A673 (cell line): ENCODE data around the gene CHKB. TPM values are rescaled to one million over a fixed set of nuclear protein-coding genes. Genes with fewer than 3 reads are reported as not detected.
A peak's percentile ranks its signal among the peaks of the same experiment; 100 is the strongest.

Experiments used
- BruUV-seq: library from RNA; stranded (reverse); fragments of 400-500 nt; replicated peaks from 2 replicates; lab custom pipeline; 2021; lab: Mats Ljungman, UMichigan
- CTCF ChIA-PET: fragments of 300-600 bp; sonication (Branson Sonifier 250); formaldehyde crosslinking; loops from one replicate; lab custom pipeline; 2022; ENCODE audit warnings: antibody characterized with exemption; lab: Charles Lee
- POLR2A ChIA-PET: fragments of 300-600 bp; sonication (Branson Sonifier 250); formaldehyde crosslinking; loops from one replicate; lab custom pipeline; 2022; ENCODE audit warnings: antibody characterized with exemption; ENCODE audit not compliant: low non-redundant PET; lab: Charles Lee
- DNase-seq: peaks from one replicate; pipeline ENCODE4 v3.0.0-alpha.2; 2015; ENCODE audit warnings: low spot score
- H3K27ac ChIP-seq: fragments of 200-600 bp; sonication (generic); 2 replicates; pipeline ENCODE4 v1.5.1; 2016; ENCODE audit warnings: mixed run types, low read depth, mild to moderate bottlenecking, mixed read lengths, antibody characterized with exemption, low read length; ENCODE audit not compliant: poor library complexity, severe bottlenecking
- H3K27me3 ChIP-seq: fragments of 200-600 bp; sonication (generic); replicated peaks from 2 replicates; pipeline ENCODE4 v1.6.1; 2017; ENCODE audit warnings: mixed run types, low read depth, mild to moderate bottlenecking, mixed read lengths, antibody characterized with exemption, low read length; ENCODE audit not compliant: insufficient read depth, poor library complexity
- H3K36me3 ChIP-seq: fragments of 200-600 bp; sonication (generic); 2 replicates; pipeline ENCODE4 v1.6.1; 2016; ENCODE audit warnings: mixed run types, mild to moderate bottlenecking, mixed read lengths, antibody characterized with exemption, low read length; ENCODE audit not compliant: insufficient read depth, poor library complexity, severe bottlenecking
- H3K4me1 ChIP-seq: fragments of 200-600 bp; sonication (generic); 2 replicates; pipeline ENCODE4 v1.6.1; 2017; ENCODE audit warnings: mixed run types, mild to moderate bottlenecking, mixed read lengths, antibody characterized with exemption, low read length; ENCODE audit not compliant: insufficient read depth, poor library complexity, severe bottlenecking
- H3K4me3 ChIP-seq: fragments of 200-600 bp; sonication (generic); 2 replicates; pipeline ENCODE4 v1.5.1; 2016; ENCODE audit warnings: low read depth, mixed run types, mild to moderate bottlenecking, mixed read lengths, low read length; ENCODE audit not compliant: poor library complexity, severe bottlenecking
- H3K9me3 ChIP-seq: fragments of 200-600 bp; sonication (generic); 2 replicates; pipeline ENCODE4 v1.6.1; 2016; ENCODE audit warnings: mixed run types, low read depth, mild to moderate bottlenecking, mixed read lengths, antibody characterized with exemption, low read length; ENCODE audit not compliant: poor library complexity, severe bottlenecking
- EZH2 ChIP-seq: fragments of 200-600 bp; sonication (generic); IDR thresholded peaks from 2 replicates; pipeline ENCODE4 v1.6.1; 2017; ENCODE audit warnings: borderline replicate concordance, low read depth, mild to moderate bottlenecking, mixed read lengths, antibody characterized with exemption, low read length; ENCODE audit not compliant: poor library complexity, severe bottlenecking
- intact Hi-C: fragments of 100-400 bp; cut with micrococcal nuclease; formaldehyde crosslinking; loops from one replicate; pipeline ENCODE4 v1.10.0; 2022; ENCODE audit not compliant: unreplicated experiment
- total RNA-seq: library from RNA; stranded (reverse); gene quantifications from 2 replicates; pipeline ENCODE4 v1.2.3, GENCODE V29; 2021
- TF ChIP-seq, protein P1 (sequence below): fragments of 300-800, 200-600 bp; sonication (generic); conservative IDR thresholded peaks from 2 replicates; pipeline ENCODE4 v1.5.1; 2017; ENCODE audit warnings: low read depth, mild to moderate bottlenecking, antibody characterized with exemption, low read length, moderate library complexity, mixed read lengths

CHKB gene
- total RNA-seq, 1 experiment from 2014 or later: 47.6 TPM

- POLR2A ChIA-PET: no interaction called here
- DNase-seq: no peak
- Histone ChIP-seq H3K4me3 (no peak overlapping the region), H3K27me3 (no peaks in the 10 kb centered on the region), H3K9me3 (no peaks in the 10 kb centered on the region), H3K36me3 (no peaks in the 10 kb centered on the region), H3K27ac (no peak overlapping the region), H3K4me1 (peaks cover 10% of the 10 kb centered on the region)
- intact Hi-C loops: loop anchor here (10.0 kb wide), 1 partner anchor 57 kb away; the partner anchor contains the start of gene MAPK8IP2
- no peak for TF ChIP-seq EZH2
- TF ChIP-seq, protein P1, sequence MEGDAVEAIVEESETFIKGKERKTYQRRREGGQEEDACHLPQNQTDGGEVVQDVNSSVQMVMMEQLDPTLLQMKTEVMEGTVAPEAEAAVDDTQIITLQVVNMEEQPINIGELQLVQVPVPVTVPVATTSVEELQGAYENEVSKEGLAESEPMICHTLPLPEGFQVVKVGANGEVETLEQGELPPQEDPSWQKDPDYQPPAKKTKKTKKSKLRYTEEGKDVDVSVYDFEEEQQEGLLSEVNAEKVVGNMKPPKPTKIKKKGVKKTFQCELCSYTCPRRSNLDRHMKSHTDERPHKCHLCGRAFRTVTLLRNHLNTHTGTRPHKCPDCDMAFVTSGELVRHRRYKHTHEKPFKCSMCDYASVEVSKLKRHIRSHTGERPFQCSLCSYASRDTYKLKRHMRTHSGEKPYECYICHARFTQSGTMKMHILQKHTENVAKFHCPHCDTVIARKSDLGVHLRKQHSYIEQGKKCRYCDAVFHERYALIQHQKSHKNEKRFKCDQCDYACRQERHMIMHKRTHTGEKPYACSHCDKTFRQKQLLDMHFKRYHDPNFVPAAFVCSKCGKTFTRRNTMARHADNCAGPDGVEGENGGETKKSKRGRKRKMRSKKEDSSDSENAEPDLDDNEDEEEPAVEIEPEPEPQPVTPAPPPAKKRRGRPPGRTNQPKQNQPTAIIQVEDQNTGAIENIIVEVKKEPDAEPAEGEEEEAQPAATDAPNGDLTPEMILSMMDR: no peak
- BruUV-seq: no TSS peak
- CTCF ChIA-PET: no interaction called here
Measured at GRCh38 chr22:50547263-50547985, 35.2 kb downstream of the CHKB start.

- BruUV-seq: no TSS peak
- H3K27me3 ChIP-seq: no peaks in the 10 kb centered on the region
- DNase-seq: no peak
- CTCF ChIA-PET: no interaction called here
- no peaks in the 10 kb centered on the region for H3K36me3 ChIP-seq
- no peak for TF ChIP-seq EZH2
- TF ChIP-seq, protein P1: no peak
- H3K4me1 ChIP-seq: peaks cover 10% of the 10 kb centered on the region
- H3K9me3 ChIP-seq: no peaks in the 10 kb centered on the region
- no peak overlapping the region for H3K4me3 ChIP-seq
- H3K27ac ChIP-seq: peak overlapping the region; percentile 42
- intact Hi-C loops: loop anchor here (10.0 kb wide), 1 partner anchor 58 kb away; the partner anchor contains the start of gene MAPK8IP2
- POLR2A ChIA-PET: no interaction called here
Measured at GRCh38 chr22:50546326-50547262, 36.1 kb downstream of the CHKB start.

GRCh38 chr22:50545522-50546325 is 36.9 kb downstream of the CHKB start, which contains the start of gene KLHDC7B:
Gene KLHDC7B, plus strand, starts transcription at chr22:50545899. Its CDS starts 345 bp downstream, at chr22:50546244.
- POLR2A ChIA-PET: no interaction called here
- Histone ChIP-seq H3K4me1 (peaks cover 13% of the 10 kb centered on the region), H3K27ac (peak within 1 kb of the TSS; percentile 42), H3K27me3 (no peaks in the 10 kb centered on the region), H3K4me3 (no peak within 1 kb of the TSS), H3K36me3 (no peaks in the 10 kb centered on the region), H3K9me3 (no peaks in the 10 kb centered on the region)
- CTCF ChIA-PET: interaction anchor here (0.7 kb wide), 1 partner anchor 17 kb away, joined by 4 read pairs; the partner anchor contains the start of gene SYCE3
- BruUV-seq: no TSS peak
- DNase-seq: peak; percentile 39
- TF ChIP-seq, protein P1: no peak
- no peak for TF ChIP-seq EZH2
- intact Hi-C loops: loop anchor here (10.0 kb wide), 1 partner anchor 59 kb away; the partner anchor contains the start of gene MAPK8IP2
